ENCODE measurements around the gene SLC12A7.

DNA sequence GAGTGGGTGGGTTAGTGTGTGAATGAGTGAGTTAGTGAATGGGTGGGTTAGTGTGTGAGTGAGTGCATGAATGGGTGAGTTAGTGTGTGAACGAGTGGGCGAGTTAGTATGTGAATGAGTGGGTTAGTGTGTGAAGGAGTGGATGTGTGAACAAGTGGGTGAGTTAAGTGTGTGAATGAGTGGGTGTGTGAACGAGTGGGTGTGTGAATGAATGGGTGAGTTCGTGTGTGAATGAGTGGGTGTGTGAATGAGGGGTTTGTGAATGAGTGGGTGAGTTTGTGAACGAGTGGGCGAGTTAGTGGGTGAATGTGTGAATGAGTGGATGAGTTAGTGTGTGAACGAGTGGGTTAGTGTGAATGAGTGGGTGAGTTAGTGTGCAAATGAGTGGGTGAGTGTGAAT, 69.2 kb downstream of the SLC12A7 start:
- TF ChIP-seq POLR2A (IDR thresholded peaks at IDR 0.05) (no peak), CTCF (IDR thresholded peaks at IDR 0.05) (no peak)
